Measurements from ENCODE around the gene KRTAP25-1. TPM values are rescaled to one million over a fixed set of nuclear protein-coding genes. Genes with fewer than 3 reads are reported as not detected.

KRTAP25-1 gene
- not detected for polyA plus RNA-seq (ENCODE audit: insufficient read length in 3 of 3)
- long read RNA-seq, donor 1: 0 reads
- long read RNA-seq, donor 2: 0 reads
- long read RNA-seq, donor 3: 0 reads
- long read RNA-seq, donor 4: 0 reads
- long read RNA-seq, donor 5: 0 reads
- long read RNA-seq, donor 6: 0 reads
- long read RNA-seq, donor 7: 0 reads
- long read RNA-seq, donor 8: 0 reads
- long read RNA-seq, donor 9: 0 reads
- long read RNA-seq, donor 10: 0 reads
- long read RNA-seq, donor 11: 0 reads
- long read RNA-seq, donor 12: 0 reads
- long read RNA-seq, donor 13: 0 reads
- long read RNA-seq, donor 14: 0 reads
- long read RNA-seq, donor 15: 0 reads
- long read RNA-seq, donor 16: 0 reads

- DNase-seq: no peak
Observed at GRCh38 chr21:30289215-30289614, at the start of gene KRTAP25-1. TSS of gene KRTAP25-1 (minus strand) at chr21:30289514. CDS start at chr21:30289490, 24 bp downstream.

- DNase-seq: no peak
Observed at GRCh38 chr21:30338717-30339116, 49.4 kb upstream of the KRTAP25-1 start.

GRCh38 chr21:30337772-30338171 lies 48.5 kb upstream of the KRTAP25-1 start:
- DNase-seq: no peak

- no peak for DNase-seq
Observed at GRCh38 chr21:30337276-30337744, 48.0 kb upstream of the KRTAP25-1 start, which contains the start of gene KRTAP27-1. TSS of gene KRTAP27-1 (minus strand) at chr21:30337694. CDS start at chr21:30337668, 26 bp downstream.

GRCh38 chr21:30336596-30336995 lies 47.3 kb upstream of the KRTAP25-1 start:
- no peak for DNase-seq

GRCh38 chr21:30333736-30334135 lies 44.4 kb upstream of the KRTAP25-1 start:
- no peak for DNase-seq

- DNase-seq: no peak
Observed at GRCh38 chr21:30332681-30333080, 43.4 kb upstream of the KRTAP25-1 start.

GRCh38 chr21:30329203-30329875 lies 40.0 kb upstream of the KRTAP25-1 start:
- DNase-seq: no peak

GRCh38 chr21:30326390-30326789 lies 37.1 kb upstream of the KRTAP25-1 start:
- DNase-seq: no peak

- no peak for DNase-seq
Observed at GRCh38 chr21:30320215-30320614, 30.9 kb upstream of the KRTAP25-1 start, which contains the start of gene KRTAP26-1. TSS of gene KRTAP26-1 (minus strand) at chr21:30320315. CDS start at chr21:30320035, 280 bp downstream.

GRCh38 chr21:30315701-30316100 lies 26.4 kb upstream of the KRTAP25-1 start:
- DNase-seq: no peak

GRCh38 chr21:30306884-30307283 lies 17.6 kb upstream of the KRTAP25-1 start:
- DNase-seq: no peak

- no peak for DNase-seq
Observed at GRCh38 chr21:30305136-30305535, 15.8 kb upstream of the KRTAP25-1 start.

GRCh38 chr21:30282850-30283249 lies 6.5 kb downstream of the KRTAP25-1 start, which contains the start of gene KRTAP24-1:
TSS of gene KRTAP24-1 (minus strand) at chr21:30282950. CDS start at chr21:30282932, 18 bp downstream.
- no peak for DNase-seq

- no peak for DNase-seq
Observed at GRCh38 chr21:30271611-30272010, 17.7 kb downstream of the KRTAP25-1 start.

GRCh38 chr21:30271156-30271555 lies 18.2 kb downstream of the KRTAP25-1 start:
- DNase-seq: no peak

- no peak for DNase-seq
Observed at GRCh38 chr21:30269803-30270530, 19.3 kb downstream of the KRTAP25-1 start.

- DNase-seq: no peak
Observed at GRCh38 chr21:30268608-30269197, 20.6 kb downstream of the KRTAP25-1 start.

- peak; percentile 10 for DNase-seq
Observed at GRCh38 chr21:30257773-30258172, 31.5 kb downstream of the KRTAP25-1 start.

- DNase-seq: no peak
Observed at GRCh38 chr21:30256100-30256499, 33.2 kb downstream of the KRTAP25-1 start.

GRCh38 chr21:30255679-30256078 lies 33.6 kb downstream of the KRTAP25-1 start:
- DNase-seq: no peak

GRCh38 chr21:30251781-30252180 lies 37.5 kb downstream of the KRTAP25-1 start:
- DNase-seq: no peak
